GM18498 (cell line): Measurements from ENCODE around the gene HMHB1.

Experiments
- ATAC-seq: cut with Tn5 transposase; IDR thresholded peaks from one replicate; pipeline ENCODE4 v1.9.1; 2021; ENCODE audit warnings: mild to moderate bottlenecking, moderate library complexity; ENCODE audit not compliant: unreplicated experiment

The HMHB1 gene

DNA sequence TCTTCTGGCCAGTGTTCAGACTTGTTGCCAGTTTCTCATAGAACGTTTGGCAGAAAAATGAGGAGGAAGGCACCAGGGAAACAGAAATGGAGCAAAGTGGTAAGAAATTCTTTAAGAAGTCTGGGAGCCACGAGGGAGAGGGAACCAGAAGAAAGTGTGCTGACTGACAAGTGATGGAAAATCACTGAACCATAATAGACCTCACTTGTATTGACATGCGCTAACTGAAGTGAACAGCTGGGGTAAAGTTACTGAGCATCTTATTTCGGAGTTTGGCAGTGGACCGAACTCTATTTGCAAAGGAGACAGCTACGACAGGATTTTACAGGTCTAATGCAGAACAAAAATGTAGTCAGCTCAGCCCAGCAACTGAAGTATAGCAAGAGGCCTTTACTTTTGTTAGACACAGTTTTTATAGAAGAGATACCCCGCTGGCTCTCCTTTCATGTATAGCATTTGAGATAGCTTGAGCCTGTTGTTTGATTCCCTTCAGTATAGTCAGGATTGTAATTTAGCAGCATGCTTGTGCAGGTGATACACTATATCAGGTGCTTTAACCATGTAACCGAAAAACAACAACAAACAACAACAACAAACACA lies 53.6 kb downstream of the HMHB1 start:
- ATAC-seq = no peak
